ENCODE data around the gene ISCU. TPM values are rescaled to one million over a fixed set of nuclear protein-coding genes. Genes with fewer than 3 reads are reported as not detected.

ISCU gene
- total RNA-seq, 1 donor from 2014 or later, result 103 TPM

DNA sequence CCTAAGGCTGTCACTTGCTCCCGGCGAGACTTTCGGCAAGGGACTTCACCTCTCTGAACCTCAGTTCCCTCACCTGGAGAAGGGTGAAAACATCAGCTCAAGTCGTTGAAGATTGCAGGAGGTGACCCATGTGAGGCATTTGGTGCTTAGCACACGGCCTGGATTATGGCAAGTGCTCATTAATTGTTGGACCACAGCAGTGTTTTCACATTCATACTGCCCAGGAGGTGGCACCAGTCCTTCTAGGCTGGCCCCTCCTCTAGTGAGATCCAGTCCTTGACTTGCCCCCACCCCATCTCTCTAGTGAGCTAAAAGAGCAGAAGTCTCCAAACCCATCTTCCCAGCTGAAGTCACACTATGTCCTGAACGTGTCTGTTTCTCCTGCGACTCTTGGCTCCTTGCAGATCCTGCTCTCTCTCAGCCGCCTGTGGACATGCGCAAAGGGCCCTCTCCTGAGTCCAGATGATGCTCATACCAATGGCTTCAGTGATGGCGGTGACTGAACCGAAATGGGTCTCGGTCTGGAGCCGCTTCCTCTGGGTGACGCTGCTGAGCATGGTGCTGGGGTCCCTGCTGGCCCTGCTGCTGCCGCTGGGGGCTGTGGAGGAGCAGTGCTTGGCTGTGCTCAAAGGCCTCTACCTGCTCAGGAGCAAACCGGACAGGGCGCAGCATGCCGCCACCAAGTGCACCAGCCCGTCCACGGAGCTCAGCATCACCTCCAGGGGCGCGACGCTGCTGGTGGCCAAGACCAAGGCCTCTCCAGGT, 45.7 kb upstream of the ISCU start:
- peak; percentile 64 for DNase-seq (ENCODE audit: extremely low spot score, unreplicated experiment)
- H3K27ac Mint-ChIP-seq (ENCODE audit: unreplicated experiment), result no peak overlapping the region
- H3K27me3 Mint-ChIP-seq (ENCODE audit: unreplicated experiment), result no peaks in the 10 kb centered on the region
- no peaks in the 10 kb centered on the region for H3K9me3 Mint-ChIP-seq (ENCODE audit: unreplicated experiment)
- peaks cover 12% of the 10 kb centered on the region for H3K36me3 Mint-ChIP-seq (ENCODE audit: unreplicated experiment)
- H3K4me1 Mint-ChIP-seq (ENCODE audit: unreplicated experiment), result peaks cover 17% of the 10 kb centered on the region
- TF ChIP-seq, protein P1, sequence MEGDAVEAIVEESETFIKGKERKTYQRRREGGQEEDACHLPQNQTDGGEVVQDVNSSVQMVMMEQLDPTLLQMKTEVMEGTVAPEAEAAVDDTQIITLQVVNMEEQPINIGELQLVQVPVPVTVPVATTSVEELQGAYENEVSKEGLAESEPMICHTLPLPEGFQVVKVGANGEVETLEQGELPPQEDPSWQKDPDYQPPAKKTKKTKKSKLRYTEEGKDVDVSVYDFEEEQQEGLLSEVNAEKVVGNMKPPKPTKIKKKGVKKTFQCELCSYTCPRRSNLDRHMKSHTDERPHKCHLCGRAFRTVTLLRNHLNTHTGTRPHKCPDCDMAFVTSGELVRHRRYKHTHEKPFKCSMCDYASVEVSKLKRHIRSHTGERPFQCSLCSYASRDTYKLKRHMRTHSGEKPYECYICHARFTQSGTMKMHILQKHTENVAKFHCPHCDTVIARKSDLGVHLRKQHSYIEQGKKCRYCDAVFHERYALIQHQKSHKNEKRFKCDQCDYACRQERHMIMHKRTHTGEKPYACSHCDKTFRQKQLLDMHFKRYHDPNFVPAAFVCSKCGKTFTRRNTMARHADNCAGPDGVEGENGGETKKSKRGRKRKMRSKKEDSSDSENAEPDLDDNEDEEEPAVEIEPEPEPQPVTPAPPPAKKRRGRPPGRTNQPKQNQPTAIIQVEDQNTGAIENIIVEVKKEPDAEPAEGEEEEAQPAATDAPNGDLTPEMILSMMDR (IDR thresholded peaks at IDR 0.05), result no peak
- peak overlapping the region; percentile 92 for H3K4me3 Mint-ChIP-seq (ENCODE audit: unreplicated experiment)

DNA sequence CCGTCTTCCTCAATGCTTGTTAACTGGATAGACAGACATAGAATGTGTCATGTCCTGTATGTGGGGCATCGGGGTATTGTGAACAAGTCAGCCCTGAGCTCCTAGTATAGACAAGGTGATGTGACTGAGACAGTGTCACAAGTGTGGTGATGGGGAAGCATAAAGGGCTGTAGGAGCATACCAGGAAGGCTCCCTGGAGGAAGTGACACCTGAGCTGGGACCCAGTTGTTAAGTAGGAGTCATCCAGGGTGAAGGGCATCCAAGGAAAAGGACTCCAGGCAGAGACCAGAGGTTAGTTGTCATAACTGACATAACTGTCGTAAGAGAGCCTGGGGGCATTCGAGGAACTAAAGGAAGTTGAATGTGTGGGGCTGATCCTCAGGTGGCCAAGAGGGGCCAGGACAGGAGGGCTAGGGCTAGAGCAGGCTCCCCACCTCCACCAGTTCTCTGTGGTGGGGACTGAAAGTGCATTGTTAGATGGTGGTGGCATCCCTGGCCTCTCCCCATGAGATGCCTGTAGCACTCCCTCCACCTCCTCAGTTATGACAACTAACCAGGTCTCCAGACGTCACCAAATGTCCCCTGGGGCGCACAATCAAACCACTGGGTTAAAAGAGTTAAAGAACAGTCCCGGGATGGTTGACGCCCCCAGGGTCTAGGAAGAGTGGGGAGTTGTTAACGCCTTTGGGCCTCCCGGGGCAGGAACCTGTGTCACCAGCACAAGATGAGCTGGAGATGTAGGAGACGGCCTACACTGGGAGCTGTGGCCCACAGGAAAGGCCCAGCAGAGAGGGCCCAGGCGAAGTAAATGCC, 44.9 kb upstream of the ISCU start:
- Mint-ChIP-seq H3K4me1 (ENCODE audit: unreplicated experiment) (peaks cover 11% of the 10 kb centered on the region), H3K27me3 (ENCODE audit: unreplicated experiment) (no peaks in the 10 kb centered on the region), H3K27ac (ENCODE audit: unreplicated experiment) (no peak overlapping the region), H3K4me3 (ENCODE audit: unreplicated experiment) (no peak overlapping the region), H3K9me3 (ENCODE audit: unreplicated experiment) (no peaks in the 10 kb centered on the region), H3K36me3 (ENCODE audit: unreplicated experiment) (peaks cover 20% of the 10 kb centered on the region)
- TF ChIP-seq, protein P1 (IDR thresholded peaks at IDR 0.05), result no peak
- peak; percentile 79 for DNase-seq (ENCODE audit: extremely low spot score, unreplicated experiment)

DNA sequence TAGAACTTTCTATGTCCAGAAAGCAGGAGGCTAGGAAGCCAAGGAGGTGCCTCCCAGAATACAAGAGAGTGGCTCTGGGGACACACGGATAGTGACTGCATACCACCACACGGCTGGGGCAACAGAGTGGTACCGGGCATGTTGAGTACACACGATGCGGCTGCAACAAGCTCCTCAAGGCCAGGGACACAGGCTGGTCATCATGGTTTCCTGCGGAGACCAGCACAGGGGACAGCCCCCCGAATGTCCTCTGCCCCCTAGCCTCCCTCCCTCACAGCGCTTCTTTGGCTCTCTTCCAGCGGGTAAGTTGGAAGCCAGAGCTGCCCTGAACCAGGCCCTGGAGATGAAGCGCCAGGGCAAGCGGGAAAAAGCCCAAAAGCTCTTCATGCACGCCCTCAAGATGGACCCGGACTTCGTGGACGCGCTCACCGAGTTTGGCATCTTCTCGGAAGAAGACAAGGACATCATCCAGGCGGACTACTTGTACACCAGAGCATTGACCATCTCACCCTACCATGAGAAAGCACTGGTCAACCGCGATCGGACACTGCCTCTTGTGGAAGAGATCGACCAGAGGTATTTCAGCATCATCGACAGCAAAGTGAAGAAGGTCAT, 44.2 kb upstream of the ISCU start:
- TF ChIP-seq, protein P1 (IDR thresholded peaks at IDR 0.05), result no peak
- Mint-ChIP-seq H3K4me3 (ENCODE audit: unreplicated experiment) (no peak overlapping the region), H3K36me3 (ENCODE audit: unreplicated experiment) (peaks cover 23% of the 10 kb centered on the region), H3K9me3 (ENCODE audit: unreplicated experiment) (no peaks in the 10 kb centered on the region), H3K27ac (ENCODE audit: unreplicated experiment) (no peak overlapping the region), H3K4me1 (ENCODE audit: unreplicated experiment) (peaks cover 11% of the 10 kb centered on the region), H3K27me3 (ENCODE audit: unreplicated experiment) (no peaks in the 10 kb centered on the region)
- peak; percentile 66 for DNase-seq (ENCODE audit: extremely low spot score, unreplicated experiment)

DNA sequence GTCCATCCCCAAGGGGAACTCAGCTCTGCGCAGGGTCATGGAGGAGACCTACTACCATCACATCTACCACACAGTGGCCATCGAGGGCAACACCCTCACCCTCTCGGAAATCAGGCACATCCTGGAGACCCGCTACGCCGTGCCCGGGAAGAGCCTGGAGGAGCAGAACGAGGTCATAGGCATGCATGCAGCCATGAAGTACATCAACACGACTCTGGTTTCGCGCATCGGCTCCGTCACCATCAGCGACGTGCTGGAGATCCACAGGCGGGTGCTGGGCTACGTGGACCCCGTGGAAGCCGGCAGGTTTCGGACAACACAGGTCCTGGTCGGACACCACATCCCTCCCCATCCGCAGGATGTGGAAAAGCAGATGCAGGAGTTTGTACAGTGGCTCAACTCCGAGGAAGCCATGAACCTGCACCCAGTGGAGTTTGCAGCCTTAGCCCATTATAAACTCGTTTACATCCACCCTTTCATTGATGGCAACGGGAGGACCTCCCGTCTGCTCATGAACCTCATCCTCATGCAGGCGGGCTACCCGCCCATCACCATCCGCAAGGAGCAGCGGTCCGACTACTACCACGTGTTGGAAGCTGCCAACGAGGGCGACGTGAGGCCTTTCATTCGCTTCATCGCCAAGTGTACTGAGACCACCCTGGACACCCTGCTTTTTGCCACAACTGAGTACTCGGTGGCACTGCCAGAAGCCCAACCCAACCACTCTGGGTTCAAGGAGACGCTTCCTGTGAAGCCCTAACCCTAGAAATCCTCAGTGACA, 43.5 kb upstream of the ISCU start:
- no peaks in the 10 kb centered on the region for H3K27me3 Mint-ChIP-seq (ENCODE audit: unreplicated experiment)
- no peak overlapping the region for H3K4me3 Mint-ChIP-seq (ENCODE audit: unreplicated experiment)
- TF ChIP-seq, protein P1 (IDR thresholded peaks at IDR 0.05), result no peak
- peaks cover 10% of the 10 kb centered on the region for H3K4me1 Mint-ChIP-seq (ENCODE audit: unreplicated experiment)
- H3K9me3 Mint-ChIP-seq (ENCODE audit: unreplicated experiment), result no peaks in the 10 kb centered on the region
- peaks cover 29% of the 10 kb centered on the region for H3K36me3 Mint-ChIP-seq (ENCODE audit: unreplicated experiment)
- peak; percentile 73 for DNase-seq (ENCODE audit: extremely low spot score, unreplicated experiment)
- H3K27ac Mint-ChIP-seq (ENCODE audit: unreplicated experiment), result no peak overlapping the region

Data from osteocyte (in vitro differentiated cells).